NCI-H2107 treated with DMSO at 0.1 percent for 48 hours (cell line): ENCODE data around the gene OTC.
A peak's percentile ranks its signal among the peaks of the same experiment; 100 is the strongest.

Experiments used
- DNase-seq: peaks from one replicate; lab custom pipeline; 2025; ENCODE audit not compliant: unreplicated experiment; lab: John Stamatoyannopoulos, UW

OTC gene

GRCh38 chrX:38352362-38352761 is at the start of gene OTC:
Gene OTC (plus strand): TSS chrX:38352604. CDS start chrX:38352697, 93 bp downstream.
- no peak for DNase-seq

- DNase-seq = no peak
Measured at GRCh38 chrX:38304010-38304409, 48.4 kb upstream of the OTC start.

- DNase-seq = no peak
Measured at GRCh38 chrX:38305971-38306370, 46.4 kb upstream of the OTC start.

- DNase-seq = no peak
Measured at GRCh38 chrX:38311743-38312142, 40.7 kb upstream of the OTC start.

GRCh38 chrX:38312436-38312835 is 40.0 kb upstream of the OTC start:
- DNase-seq = no peak

GRCh38 chrX:38313190-38313589 is 39.2 kb upstream of the OTC start:
- DNase-seq = no peak

- no peak for DNase-seq
Measured at GRCh38 chrX:38315186-38315585, 37.2 kb upstream of the OTC start.

- no peak for DNase-seq
Measured at GRCh38 chrX:38318196-38318595, 34.2 kb upstream of the OTC start.

GRCh38 chrX:38318606-38319005 is 33.8 kb upstream of the OTC start:
- no peak for DNase-seq

GRCh38 chrX:38320819-38321218 is 31.6 kb upstream of the OTC start:
- DNase-seq = no peak

GRCh38 chrX:38326086-38326485 is 26.3 kb upstream of the OTC start:
- DNase-seq = no peak

GRCh38 chrX:38327007-38327774 is 25.2 kb upstream of the OTC start, which contains the start of gene RPGR:
Gene RPGR (minus strand): TSS chrX:38327509. CDS start chrX:38327367, 142 bp downstream.
- DNase-seq = peak; percentile 93

GRCh38 chrX:38327775-38328081 is 24.7 kb upstream of the OTC start:
- no peak for DNase-seq

GRCh38 chrX:38332505-38332904 is 19.9 kb upstream of the OTC start:
- no peak for DNase-seq

GRCh38 chrX:38335382-38335781 is 17.0 kb upstream of the OTC start:
- no peak for DNase-seq

GRCh38 chrX:38336538-38337240 is 15.7 kb upstream of the OTC start:
- DNase-seq = no peak

- DNase-seq = no peak
Measured at GRCh38 chrX:38341442-38341841, 11.0 kb upstream of the OTC start.

GRCh38 chrX:38342853-38343778 is 9.3 kb upstream of the OTC start:
- no peak for DNase-seq

GRCh38 chrX:38346150-38346549 is 6.3 kb upstream of the OTC start:
- no peak for DNase-seq

GRCh38 chrX:38347136-38347535 is 5.3 kb upstream of the OTC start:
- DNase-seq = no peak

- no peak for DNase-seq
Measured at GRCh38 chrX:38351346-38351745, 1.1 kb upstream of the OTC start.

GRCh38 chrX:38356401-38356800 is 4.0 kb downstream of the OTC start:
- no peak for DNase-seq
